RPMI8226 (cell line): Measurements from ENCODE around the gene SMOC2.

Experiments
- DNase-seq: peaks from one replicate; pipeline ENCODE4 v3.0.0-alpha.2; 2015

SMOC2 gene

GRCh38 chr6:168440520-168441433 lies at the start of gene SMOC2:
Gene SMOC2, plus strand, starts transcription at chr6:168441184. Its CDS starts 187 bp downstream, at chr6:168441371.
- no peak for DNase-seq

GRCh38 chr6:168393126-168393870 lies 47.7 kb upstream of the SMOC2 start:
- no peak for DNase-seq

GRCh38 chr6:168394606-168395005 lies 46.4 kb upstream of the SMOC2 start:
- DNase-seq = no peak

GRCh38 chr6:168395983-168396382 lies 45.0 kb upstream of the SMOC2 start:
- no peak for DNase-seq

- DNase-seq = no peak
Measured at GRCh38 chr6:168396561-168396960, 44.4 kb upstream of the SMOC2 start.

- no peak for DNase-seq
Measured at GRCh38 chr6:168397012-168397411, 44.0 kb upstream of the SMOC2 start.

GRCh38 chr6:168400037-168400436 lies 40.9 kb upstream of the SMOC2 start:
- no peak for DNase-seq

- DNase-seq = peak; percentile 68
Measured at GRCh38 chr6:168403370-168404005, 37.5 kb upstream of the SMOC2 start.

GRCh38 chr6:168404560-168404959 lies 36.4 kb upstream of the SMOC2 start:
- no peak for DNase-seq

GRCh38 chr6:168407842-168408241 lies 33.1 kb upstream of the SMOC2 start:
- DNase-seq = no peak

GRCh38 chr6:168408504-168409136 lies 32.4 kb upstream of the SMOC2 start:
- DNase-seq = peak; percentile 12

GRCh38 chr6:168410035-168410434 lies 30.9 kb upstream of the SMOC2 start:
- no peak for DNase-seq

GRCh38 chr6:168410554-168411011 lies 30.4 kb upstream of the SMOC2 start:
- no peak for DNase-seq

GRCh38 chr6:168411130-168411529 lies 29.9 kb upstream of the SMOC2 start:
- no peak for DNase-seq

GRCh38 chr6:168411793-168412192 lies 29.2 kb upstream of the SMOC2 start:
- DNase-seq = no peak

GRCh38 chr6:168412456-168412855 lies 28.5 kb upstream of the SMOC2 start:
- DNase-seq = no peak

GRCh38 chr6:168413018-168413720 lies 27.8 kb upstream of the SMOC2 start:
- no peak for DNase-seq

GRCh38 chr6:168413856-168414255 lies 27.1 kb upstream of the SMOC2 start:
- no peak for DNase-seq

GRCh38 chr6:168414336-168415097 lies 26.5 kb upstream of the SMOC2 start:
- no peak for DNase-seq

- no peak for DNase-seq
Measured at GRCh38 chr6:168415098-168415992, 25.6 kb upstream of the SMOC2 start.
